HG02884 (cell line): ENCODE measurements around the gene PKP1.

Source experiments
- ATAC-seq: cut with Tn5 transposase; IDR thresholded peaks from one replicate; pipeline ENCODE4 v1.9.1; 2021; ENCODE audit warnings: mild to moderate bottlenecking, moderate library complexity; ENCODE audit not compliant: unreplicated experiment

Gene PKP1

DNA sequence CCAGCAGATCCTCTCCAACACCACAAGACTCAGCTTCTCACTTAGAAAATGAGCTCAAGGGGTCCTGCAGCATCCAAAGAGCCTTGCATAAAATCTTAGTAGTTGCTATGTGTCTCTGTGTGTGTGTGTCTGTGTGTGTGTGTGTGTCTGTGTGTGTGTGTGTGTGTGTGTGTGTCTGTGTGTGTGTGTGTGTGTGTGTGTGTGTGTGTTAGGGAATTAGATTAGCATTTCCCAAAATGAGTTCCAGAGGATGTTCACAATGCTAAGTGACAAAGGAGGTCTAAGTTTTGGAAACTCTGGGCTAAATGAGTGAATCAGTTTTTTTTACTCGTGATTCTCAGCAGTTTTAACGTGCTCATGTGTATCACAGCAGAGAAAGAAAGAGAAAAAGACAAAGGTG is 63.7 kb downstream of the PKP1 start:
- ATAC-seq, result no peak

- ATAC-seq, result no peak
Observed at GRCh38 chr1:201347498-201348210, 64.3 kb downstream of the PKP1 start.

DNA sequence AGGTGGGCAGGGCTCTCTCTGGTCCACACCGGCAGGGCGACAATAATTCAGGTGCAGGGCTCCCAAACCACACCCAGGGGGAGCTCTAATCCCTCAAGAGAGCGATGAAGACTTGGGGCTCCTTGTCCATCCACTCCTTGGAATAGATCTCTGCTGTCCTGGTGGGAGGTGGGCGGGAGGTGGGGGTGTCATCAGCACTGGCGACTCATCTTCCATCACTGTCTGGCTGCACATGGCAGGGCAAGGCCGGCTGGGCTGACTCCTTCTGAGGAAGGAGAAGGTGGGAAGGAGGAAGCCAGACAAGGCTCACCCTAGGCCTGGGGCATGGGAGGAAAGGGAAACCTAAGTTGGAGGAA is 64.9 kb downstream of the PKP1 start:
- ATAC-seq, result no peak

DNA sequence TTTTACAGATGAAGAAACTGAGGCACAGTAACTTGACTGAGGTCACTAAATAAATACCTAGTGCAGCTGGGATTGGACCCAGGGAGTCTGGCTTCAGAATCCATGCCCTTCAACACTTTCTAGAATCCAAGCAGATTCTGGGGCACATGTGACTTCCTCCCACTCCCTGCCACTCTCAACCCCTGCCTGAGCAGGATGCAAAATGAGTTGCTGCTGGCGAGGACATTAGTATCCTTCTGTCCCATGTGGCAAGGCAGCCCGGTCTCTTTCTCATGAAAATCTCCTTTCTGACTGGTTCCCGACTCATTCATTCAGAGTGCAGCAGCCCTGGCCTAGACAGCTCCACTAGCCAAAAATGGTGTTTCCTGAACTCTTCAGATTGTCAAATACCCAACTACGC is 65.8 kb downstream of the PKP1 start:
- no peak for ATAC-seq

GRCh38 chr1:201350361-201350725 is 67.0 kb downstream of the PKP1 start:
- ATAC-seq, result no peak

DNA sequence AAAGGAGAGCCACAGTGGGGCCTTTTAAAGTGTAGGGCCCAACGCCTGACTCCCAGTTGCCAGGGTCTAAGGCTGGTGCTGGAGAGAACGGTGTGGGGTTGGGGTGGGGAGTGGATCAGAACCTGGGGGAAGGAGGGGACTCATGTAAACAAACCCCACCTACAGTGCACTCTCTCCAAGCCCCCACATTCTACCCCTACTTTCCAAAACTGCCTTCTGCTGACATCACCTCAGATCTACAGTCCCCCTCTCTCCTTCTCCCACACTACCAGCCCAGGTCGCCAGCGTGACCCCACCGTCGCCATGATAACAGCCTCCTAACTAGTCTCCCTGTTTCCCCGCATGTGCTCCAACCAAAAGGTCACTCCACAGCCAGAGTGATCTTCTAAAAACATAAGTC is 67.6 kb downstream of the PKP1 start:
- no peak for ATAC-seq

GRCh38 chr1:201351617-201352016 is 68.3 kb downstream of the PKP1 start:
- no peak for ATAC-seq

GRCh38 chr1:201353186-201353940 is 70.1 kb downstream of the PKP1 start:
- ATAC-seq, result no peak

DNA sequence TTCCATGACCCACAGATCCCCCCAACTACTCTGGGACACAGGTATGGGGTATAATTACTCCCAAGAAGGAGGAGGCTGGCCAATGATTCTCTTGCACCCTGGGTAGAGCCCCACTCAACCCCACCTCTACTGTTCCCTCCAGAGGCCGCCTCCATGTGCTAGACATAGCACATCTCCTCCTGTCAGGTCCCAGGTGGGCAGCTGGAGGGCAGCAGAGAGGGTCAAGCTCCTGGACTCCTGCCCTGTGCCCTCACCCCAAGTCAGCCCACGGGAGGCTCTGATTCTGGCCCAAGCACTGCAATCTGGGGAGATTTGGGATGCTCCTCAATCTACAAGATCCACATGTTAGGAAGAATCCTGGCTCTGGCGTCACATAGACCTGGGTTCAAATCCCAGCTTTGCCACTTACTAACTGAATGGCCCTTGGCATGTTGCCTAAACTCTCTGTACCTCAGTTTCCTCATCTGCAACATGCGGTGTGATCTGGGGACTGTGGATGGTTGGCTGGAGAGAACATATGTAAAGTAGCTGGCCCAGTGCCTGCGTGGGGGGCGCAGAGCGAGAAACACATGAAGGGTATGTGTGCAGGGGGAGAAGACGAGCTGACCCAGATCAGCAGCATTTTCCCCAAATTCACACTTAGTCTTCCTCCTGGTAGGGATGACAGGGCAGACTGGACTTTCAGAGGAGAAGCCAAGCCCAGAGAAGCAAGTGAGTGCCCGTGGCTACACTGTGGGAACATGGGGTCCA is 71.0 kb downstream of the PKP1 start:
- no peak for ATAC-seq

DNA sequence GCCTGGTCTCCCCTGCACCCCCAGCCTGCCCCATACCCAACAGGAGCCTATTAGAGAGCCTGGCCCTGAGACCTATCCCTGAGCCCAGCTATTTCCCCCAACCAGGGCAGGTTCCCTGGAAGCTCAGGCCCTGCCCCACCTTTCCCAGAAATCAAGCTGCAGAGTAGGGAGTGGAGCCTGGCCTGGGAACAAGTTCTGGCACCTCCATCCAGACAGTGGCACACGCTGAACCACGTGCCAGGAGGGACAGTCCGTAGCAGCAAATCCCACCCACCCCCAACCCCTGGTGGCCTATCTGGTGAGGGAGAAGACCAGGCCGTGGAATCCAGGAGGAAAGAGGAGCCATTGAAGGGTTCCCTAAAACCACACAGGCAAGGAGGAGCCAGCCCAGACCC is 71.6 kb downstream of the PKP1 start:
- no peak for ATAC-seq

- no peak for ATAC-seq
Observed at GRCh38 chr1:201355471-201355870, 72.2 kb downstream of the PKP1 start.

- ATAC-seq, result no peak
Observed at GRCh38 chr1:201356236-201356635, 72.9 kb downstream of the PKP1 start.

DNA sequence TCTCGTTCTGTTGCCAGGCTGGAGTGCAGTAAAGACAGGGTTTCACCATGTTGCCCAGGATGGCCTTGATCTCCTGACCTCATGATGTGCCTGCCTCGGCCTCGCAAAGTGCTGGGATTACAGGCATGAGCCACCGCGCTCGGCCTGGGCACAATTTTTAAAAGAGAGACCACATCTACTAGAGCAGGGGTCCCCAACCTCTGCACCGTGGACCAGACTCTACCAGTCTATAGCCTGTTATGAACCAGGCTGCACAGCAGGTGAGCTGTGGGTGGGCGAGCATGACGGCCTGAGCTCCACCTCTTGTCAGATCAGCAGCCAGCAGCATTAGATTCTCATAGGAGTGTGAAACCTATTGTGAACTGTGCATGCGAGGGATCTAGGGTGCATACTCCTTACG is 73.4 kb downstream of the PKP1 start:
- ATAC-seq, result no peak

GRCh38 chr1:201357211-201357610 is 73.9 kb downstream of the PKP1 start:
- ATAC-seq, result no peak

GRCh38 chr1:201357636-201358348 is 74.5 kb downstream of the PKP1 start:
- no peak for ATAC-seq

- ATAC-seq, result no peak
Observed at GRCh38 chr1:201358596-201358995, 75.3 kb downstream of the PKP1 start.

- ATAC-seq, result no peak
Observed at GRCh38 chr1:201359031-201359872, 75.9 kb downstream of the PKP1 start.

GRCh38 chr1:201359873-201360210 is 76.5 kb downstream of the PKP1 start:
- no peak for ATAC-seq

DNA sequence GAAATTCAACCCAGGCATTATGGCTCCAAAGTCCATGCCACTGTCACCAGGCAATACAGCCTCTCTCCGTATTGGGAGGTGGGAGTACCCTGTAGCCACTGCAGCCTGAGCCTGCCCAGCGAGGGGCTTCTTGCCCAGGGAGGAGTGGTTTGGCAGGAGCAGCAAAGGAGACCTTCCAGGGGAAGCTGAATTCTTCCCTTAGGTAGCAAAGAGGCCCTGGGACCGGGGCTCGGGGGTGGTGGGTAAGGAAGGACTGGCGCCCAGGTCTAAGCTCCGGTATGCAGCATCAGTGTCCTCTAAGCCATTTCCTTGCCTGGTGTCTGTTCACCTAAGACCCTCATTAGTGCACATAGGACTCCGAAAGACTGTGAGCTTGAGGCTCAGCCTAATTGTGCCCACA is 77.2 kb downstream of the PKP1 start:
- ATAC-seq, result no peak

GRCh38 chr1:201360901-201361651 is 77.8 kb downstream of the PKP1 start:
- no peak for ATAC-seq
